ENCODE data around the gene SLC14A1.

SLC14A1 gene

DNA sequence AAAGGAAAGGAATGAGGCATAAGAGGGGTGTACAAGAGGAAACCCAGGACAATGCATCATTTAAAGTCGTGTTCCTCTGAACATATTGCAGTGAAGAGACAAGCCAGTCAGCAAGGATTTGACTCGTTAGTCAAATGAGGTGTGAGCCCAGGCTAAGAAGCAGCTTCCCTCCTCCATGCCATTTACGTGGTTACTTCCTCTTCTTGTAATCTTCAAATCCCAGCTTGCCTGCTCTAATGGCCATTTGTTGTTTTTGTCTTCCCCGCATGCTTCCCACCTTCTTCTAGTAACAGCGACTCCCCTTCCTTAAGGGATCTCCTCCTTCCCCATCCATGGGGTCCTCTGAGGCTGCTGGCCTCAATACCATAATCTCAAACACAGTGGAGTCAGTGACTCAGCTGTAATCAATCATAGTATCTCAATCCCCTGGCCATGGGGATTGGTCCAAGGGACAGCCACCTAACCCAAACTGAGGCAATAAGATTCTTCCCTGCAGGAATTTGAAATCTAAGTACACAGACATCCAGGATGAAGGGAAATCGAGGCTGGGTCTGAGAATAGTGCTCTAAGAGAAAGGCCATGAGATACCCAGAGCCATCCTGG, 37.6 kb downstream of the SLC14A1 start:
- Histone ChIP-seq H3K4me1 (ENCODE audit: low read depth, poor library complexity, severe bottlenecking) (no peaks in the 10 kb centered on the region), H3K27me3 (ENCODE audit: insufficient read depth, low read depth) (no peaks in the 10 kb centered on the region), H3K4me2 (no peak overlapping the region), H3K79me2 (ENCODE audit: insufficient read depth, low read depth) (no peaks in the 10 kb centered on the region), H3K36me3 (ENCODE audit: insufficient read depth) (no peaks in the 10 kb centered on the region), H3K4me3 (IDR thresholded peaks at IDR 0.05; ENCODE audit: insufficient read depth, low read depth, low read length) (no peak overlapping the region), H2AFZ (ENCODE audit: low read depth) (no peak overlapping the region), H3K9ac (no peak overlapping the region), H3K27ac (no peak overlapping the region), H4K20me1 (ENCODE audit: insufficient read depth) (no peaks in the 10 kb centered on the region)
- TF ChIP-seq, protein P1, sequence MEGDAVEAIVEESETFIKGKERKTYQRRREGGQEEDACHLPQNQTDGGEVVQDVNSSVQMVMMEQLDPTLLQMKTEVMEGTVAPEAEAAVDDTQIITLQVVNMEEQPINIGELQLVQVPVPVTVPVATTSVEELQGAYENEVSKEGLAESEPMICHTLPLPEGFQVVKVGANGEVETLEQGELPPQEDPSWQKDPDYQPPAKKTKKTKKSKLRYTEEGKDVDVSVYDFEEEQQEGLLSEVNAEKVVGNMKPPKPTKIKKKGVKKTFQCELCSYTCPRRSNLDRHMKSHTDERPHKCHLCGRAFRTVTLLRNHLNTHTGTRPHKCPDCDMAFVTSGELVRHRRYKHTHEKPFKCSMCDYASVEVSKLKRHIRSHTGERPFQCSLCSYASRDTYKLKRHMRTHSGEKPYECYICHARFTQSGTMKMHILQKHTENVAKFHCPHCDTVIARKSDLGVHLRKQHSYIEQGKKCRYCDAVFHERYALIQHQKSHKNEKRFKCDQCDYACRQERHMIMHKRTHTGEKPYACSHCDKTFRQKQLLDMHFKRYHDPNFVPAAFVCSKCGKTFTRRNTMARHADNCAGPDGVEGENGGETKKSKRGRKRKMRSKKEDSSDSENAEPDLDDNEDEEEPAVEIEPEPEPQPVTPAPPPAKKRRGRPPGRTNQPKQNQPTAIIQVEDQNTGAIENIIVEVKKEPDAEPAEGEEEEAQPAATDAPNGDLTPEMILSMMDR (conservative IDR thresholded peaks at IDR 0.05; ENCODE audit: low read depth, low read length) = no peak

DNA sequence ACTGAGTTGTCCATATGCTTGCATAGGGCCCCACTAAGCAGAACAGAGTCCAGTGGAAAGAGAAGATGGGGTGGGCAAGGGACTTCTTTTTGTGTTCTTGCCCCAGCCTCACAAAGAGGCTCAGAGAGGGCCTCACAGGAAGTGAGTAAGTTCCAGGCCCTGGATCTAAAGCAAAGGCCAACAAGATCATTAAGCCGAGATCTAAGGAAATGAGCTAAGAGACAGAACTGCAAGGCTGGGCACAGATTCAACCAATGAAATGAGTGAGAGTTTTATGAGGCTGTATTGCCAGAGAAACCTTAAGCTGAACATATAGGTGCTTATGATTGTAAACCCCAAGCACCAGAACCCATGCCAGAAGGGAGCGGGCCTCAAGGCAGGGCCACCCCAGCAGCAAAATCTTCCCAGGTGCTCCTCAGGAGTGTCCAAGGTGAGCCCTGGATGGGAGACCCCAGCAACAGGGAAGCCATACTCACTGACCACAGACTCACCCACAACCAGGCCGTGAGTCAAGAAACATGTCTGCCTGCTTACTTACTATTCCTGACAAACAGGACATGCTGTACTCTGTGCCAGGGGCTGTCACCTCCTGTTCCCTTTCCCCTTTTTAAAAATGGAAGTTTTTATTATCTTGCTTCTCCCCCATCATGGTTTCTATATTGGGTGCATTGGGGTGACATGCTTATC, 40.2 kb downstream of the SLC14A1 start:
- Histone ChIP-seq H3K27ac (no peak overlapping the region), H3K9ac (no peak overlapping the region), H4K20me1 (ENCODE audit: insufficient read depth) (no peaks in the 10 kb centered on the region), H3K27me3 (ENCODE audit: insufficient read depth, low read depth) (no peaks in the 10 kb centered on the region), H3K4me3 (IDR thresholded peaks at IDR 0.05; ENCODE audit: insufficient read depth, low read depth, low read length) (no peak overlapping the region), H3K4me2 (no peak overlapping the region), H3K4me1 (ENCODE audit: low read depth, poor library complexity, severe bottlenecking) (no peaks in the 10 kb centered on the region), H3K79me2 (ENCODE audit: insufficient read depth, low read depth) (no peaks in the 10 kb centered on the region), H3K36me3 (ENCODE audit: insufficient read depth) (no peaks in the 10 kb centered on the region), H2AFZ (ENCODE audit: low read depth) (no peak overlapping the region)
- TF ChIP-seq, protein P1 (conservative IDR thresholded peaks at IDR 0.05; ENCODE audit: low read depth, low read length) = no peak

DNA sequence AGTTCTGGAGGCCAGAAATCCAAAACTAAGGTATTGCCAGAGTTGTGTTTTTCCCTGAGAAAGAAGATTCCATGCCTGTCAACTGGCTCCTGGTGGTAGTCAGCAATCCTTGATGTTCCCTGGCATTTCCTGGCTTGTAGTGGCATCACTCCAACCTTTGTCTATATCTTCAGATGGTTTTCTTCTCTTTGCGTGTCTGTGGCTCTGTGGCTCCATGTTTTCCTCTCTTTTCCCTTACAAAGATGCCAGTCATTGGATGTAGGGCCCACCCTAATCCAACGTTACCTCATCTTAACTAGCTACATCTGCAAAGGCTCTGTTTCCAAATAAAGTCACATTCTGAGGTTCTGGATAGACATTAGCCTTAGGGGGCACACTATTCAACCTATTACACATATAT, 41.8 kb downstream of the SLC14A1 start:
- no peak overlapping the region for H3K9ac ChIP-seq
- no peaks in the 10 kb centered on the region for H3K4me1 ChIP-seq (ENCODE audit: low read depth, poor library complexity, severe bottlenecking)
- no peak overlapping the region for H3K27ac ChIP-seq
- H3K4me2 ChIP-seq = no peak overlapping the region
- no peaks in the 10 kb centered on the region for H3K79me2 ChIP-seq (ENCODE audit: insufficient read depth, low read depth)
- no peak overlapping the region for H3K4me3 ChIP-seq (IDR thresholded peaks at IDR 0.05; ENCODE audit: insufficient read depth, low read depth, low read length)
- H2AFZ ChIP-seq (ENCODE audit: low read depth) = no peak overlapping the region
- no peaks in the 10 kb centered on the region for H3K27me3 ChIP-seq (ENCODE audit: insufficient read depth, low read depth)
- no peaks in the 10 kb centered on the region for H4K20me1 ChIP-seq (ENCODE audit: insufficient read depth)
- H3K36me3 ChIP-seq (ENCODE audit: insufficient read depth) = no peaks in the 10 kb centered on the region
- TF ChIP-seq, protein P1 (conservative IDR thresholded peaks at IDR 0.05; ENCODE audit: low read depth, low read length) = no peak

DNA sequence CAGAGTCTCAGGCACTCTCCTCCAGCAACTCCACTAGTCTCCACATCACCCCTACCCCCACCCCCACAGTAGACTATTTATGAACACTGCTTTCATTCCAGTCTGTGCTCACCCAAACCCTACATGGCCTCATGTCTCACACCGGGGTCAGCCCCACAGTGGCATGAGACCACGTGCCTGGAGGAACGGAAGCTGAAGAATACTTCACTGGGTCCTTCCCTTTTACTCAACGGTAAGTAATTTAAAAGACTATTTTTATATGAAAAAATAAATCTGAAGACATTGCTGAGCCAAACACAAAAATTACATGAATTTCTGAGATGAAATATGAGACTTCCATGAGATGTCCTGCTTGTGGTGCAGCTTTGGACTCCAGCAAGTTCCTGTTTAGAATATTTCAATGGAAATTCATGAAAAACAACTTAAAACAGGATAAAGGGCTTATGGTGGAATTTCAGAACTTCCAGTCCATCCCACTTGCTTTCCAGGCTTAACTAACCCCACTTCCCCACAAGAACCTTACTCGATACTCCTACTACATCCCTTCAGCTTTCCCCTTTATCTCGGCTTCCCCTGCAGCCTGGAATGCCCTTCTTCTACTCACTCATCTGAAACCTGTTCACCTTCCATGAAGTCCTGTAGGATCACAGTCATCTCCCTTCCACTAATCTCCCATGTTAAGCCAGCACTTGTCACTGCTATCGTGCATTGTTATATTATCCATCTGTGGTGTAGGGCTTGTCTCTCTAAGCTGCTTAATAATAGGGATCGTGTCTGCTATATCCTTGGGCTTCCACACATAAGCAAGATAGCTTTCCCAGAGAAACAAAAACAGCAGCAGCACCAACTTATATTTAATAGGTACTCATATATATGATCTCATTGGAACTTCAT, 47.9 kb downstream of the SLC14A1 start:
- no peak overlapping the region for H3K4me3 ChIP-seq (IDR thresholded peaks at IDR 0.05; ENCODE audit: insufficient read depth, low read depth, low read length)
- H3K9ac ChIP-seq = no peak overlapping the region
- no peak overlapping the region for H2AFZ ChIP-seq (ENCODE audit: low read depth)
- H3K27ac ChIP-seq = no peak overlapping the region
- no peaks in the 10 kb centered on the region for H3K36me3 ChIP-seq (ENCODE audit: insufficient read depth)
- no peak overlapping the region for H3K4me2 ChIP-seq
- H4K20me1 ChIP-seq (ENCODE audit: insufficient read depth) = no peaks in the 10 kb centered on the region
- H3K4me1 ChIP-seq (ENCODE audit: low read depth, poor library complexity, severe bottlenecking) = no peaks in the 10 kb centered on the region
- H3K79me2 ChIP-seq (ENCODE audit: insufficient read depth, low read depth) = no peaks in the 10 kb centered on the region
- TF ChIP-seq, protein P1 (conservative IDR thresholded peaks at IDR 0.05; ENCODE audit: low read depth, low read length) = no peak
- no peaks in the 10 kb centered on the region for H3K27me3 ChIP-seq (ENCODE audit: insufficient read depth, low read depth)
